Smooth muscle cell (in vitro differentiated cells): Measurements from ENCODE around the gene ACSL6. TPM values are rescaled to one million over a fixed set of nuclear protein-coding genes. Genes with fewer than 3 reads are reported as not detected.

Experiments used
- DNase-seq: peaks from one replicate; lab custom pipeline; 2025; ENCODE audit not compliant: unreplicated experiment; lab: John Stamatoyannopoulos, UW
- H2AFZ ChIP-seq: fragments of 200-600 bp; sonication (generic); 2 replicates; pipeline ENCODE4 v1.6.0; 2016; ENCODE audit warnings: antibody characterized with exemption, low read depth, mild to moderate bottlenecking
- H3F3A ChIP-seq: fragments of 200-600 bp; sonication (generic); 2 replicates; pipeline ENCODE4 v1.6.0; 2017; ENCODE audit warnings: antibody characterized with exemption, low read depth
- H3K27ac ChIP-seq: fragments of 200-600 bp; sonication (generic); 2 replicates; pipeline ENCODE4 v1.5.1; 2016; ENCODE audit warnings: low read depth, mild to moderate bottlenecking
- H3K27me3 ChIP-seq: fragments of 200-600 bp; sonication (generic); 2 replicates; pipeline ENCODE4 v1.6.1; 2016; ENCODE audit warnings: low read depth, mild to moderate bottlenecking
- H3K36me3 ChIP-seq: fragments of 200-600 bp; sonication (generic); 2 replicates; pipeline ENCODE4 v1.5.1; 2016; ENCODE audit warnings: low read depth
- H3K4me1 ChIP-seq: fragments of 200-600 bp; sonication (generic); 2 replicates; pipeline ENCODE4 v1.5.1; 2016; ENCODE audit warnings: low read depth
- H3K4me2 ChIP-seq: fragments of 200-600 bp; sonication (generic); 2 replicates; pipeline ENCODE4 v1.6.0; 2016; ENCODE audit warnings: mild to moderate bottlenecking
- H3K4me3 ChIP-seq: fragments of 200-600 bp; sonication (generic); 2 replicates; pipeline ENCODE4 v1.5.1; 2016; ENCODE audit warnings: mild to moderate bottlenecking
- H3K79me2 ChIP-seq: fragments of 200-600 bp; sonication (generic); 2 replicates; pipeline ENCODE4 v1.6.0; 2016; ENCODE audit warnings: low read depth, mild to moderate bottlenecking
- H3K9ac ChIP-seq: fragments of 200-600 bp; sonication (generic); 2 replicates; pipeline ENCODE4 v1.6.0; 2016; ENCODE audit warnings: low read depth
- H3K9me3 ChIP-seq: fragments of 200-600 bp; sonication (generic); replicated peaks from 2 replicates; pipeline ENCODE4 v1.5.1; 2016; ENCODE audit warnings: low read depth
- H4K20me1 ChIP-seq: fragments of 200-600 bp; sonication (generic); 2 replicates; pipeline ENCODE4 v1.6.0; 2016; ENCODE audit warnings: low read depth
- CTCF ChIP-seq: fragments of 200-600 bp; sonication (generic); IDR thresholded peaks from 2 replicates; pipeline ENCODE4 v1.5.1; 2017; ENCODE audit warnings: borderline replicate concordance, mild to moderate bottlenecking, antibody characterized with exemption; ENCODE audit not compliant: insufficient read depth, poor library complexity, severe bottlenecking
- WGBS: methylation state at CpG from one replicate; pipeline ENCODE4 v1.1.7; 2016; ENCODE audit warnings: low lambda C conversion rate; 5-methylcytosine and 5-hydroxymethylcytosine counted together
- polyA plus RNA-seq: library from polyadenylated mRNA; unstranded; fragments of >200 nt; fragmentation: Nextera tagmentation; extraction: Ambion mirVana; gene quantifications from 2 replicates; pipeline ENCODE4 v1.2.1, GENCODE V29; 2016
- total RNA-seq: library from RNA; depleted of rRNA; stranded (reverse); fragments of >200 nt; gene quantifications from 2 replicates; pipeline ENCODE4 v1.2.3, GENCODE V29; 2014

Gene ACSL6
- total and polyA plus RNA-seq, 2 experiments from 2014 or later, result not detected

- Histone ChIP-seq H3K4me1 (no peaks in the 10 kb centered on the region), H3K4me3 (no peak overlapping the region), H3K4me2 (no peak overlapping the region), H3K27me3 (peaks cover 7% of the 10 kb centered on the region), H3K79me2 (no peaks in the 10 kb centered on the region), H2AFZ (no peak overlapping the region), H3K36me3 (no peaks in the 10 kb centered on the region), H3K9me3 (no peaks in the 10 kb centered on the region), H3K27ac (no peak overlapping the region), H3F3A (no peaks in the 10 kb centered on the region), H4K20me1 (no peaks in the 10 kb centered on the region), H3K9ac (no peak overlapping the region)
- no peak for DNase-seq
- 69% methylated on average over 4 of the region's 4 CpGs for WGBS
- no peak for TF ChIP-seq CTCF
Observed at GRCh38 chr5:132024117-132024435, 12.6 kb upstream of the ACSL6 start.

GRCh38 chr5:132023258-132024116, 12.0 kb upstream of the ACSL6 start:
- TF ChIP-seq CTCF, result no peak
- no peak overlapping the region for H3K4me3 ChIP-seq
- no peaks in the 10 kb centered on the region for H3K9me3 ChIP-seq
- peaks cover 7% of the 10 kb centered on the region for H3K27me3 ChIP-seq
- H3K9ac ChIP-seq, result no peak overlapping the region
- H3K4me1 ChIP-seq, result no peaks in the 10 kb centered on the region
- H3K27ac ChIP-seq, result no peak overlapping the region
- H2AFZ ChIP-seq, result no peak overlapping the region
- no peak overlapping the region for H3K4me2 ChIP-seq
- no peaks in the 10 kb centered on the region for H3K36me3 ChIP-seq
- H3K79me2 ChIP-seq, result no peaks in the 10 kb centered on the region
- no peaks in the 10 kb centered on the region for H3F3A ChIP-seq
- WGBS, result 69% methylated on average over 5 of the region's 5 CpGs
- DNase-seq, result no peak
- no peaks in the 10 kb centered on the region for H4K20me1 ChIP-seq

GRCh38 chr5:132022737-132023136, 11.3 kb upstream of the ACSL6 start:
- Histone ChIP-seq H3K9ac (no peak overlapping the region), H2AFZ (no peak overlapping the region), H3K27ac (no peak overlapping the region), H3K9me3 (no peaks in the 10 kb centered on the region), H3K27me3 (peaks cover 11% of the 10 kb centered on the region), H3F3A (no peaks in the 10 kb centered on the region), H3K79me2 (no peaks in the 10 kb centered on the region), H4K20me1 (no peaks in the 10 kb centered on the region), H3K4me3 (no peak overlapping the region), H3K4me1 (no peaks in the 10 kb centered on the region), H3K4me2 (no peak overlapping the region), H3K36me3 (no peaks in the 10 kb centered on the region)
- no peak for DNase-seq
- no peak for TF ChIP-seq CTCF
- 76% methylated on average over 2 of the region's 2 CpGs for WGBS

- no peak for TF ChIP-seq CTCF
- H3K4me2 ChIP-seq, result no peak overlapping the region
- H3K27ac ChIP-seq, result no peak overlapping the region
- no peak overlapping the region for H3K4me3 ChIP-seq
- WGBS, result 75% methylated on average over 2 of the region's 2 CpGs
- no peaks in the 10 kb centered on the region for H3K36me3 ChIP-seq
- H3K79me2 ChIP-seq, result no peaks in the 10 kb centered on the region
- no peaks in the 10 kb centered on the region for H3K9me3 ChIP-seq
- no peak overlapping the region for H3K9ac ChIP-seq
- H2AFZ ChIP-seq, result no peak overlapping the region
- no peaks in the 10 kb centered on the region for H4K20me1 ChIP-seq
- no peak for DNase-seq
- H3K4me1 ChIP-seq, result no peaks in the 10 kb centered on the region
- no peaks in the 10 kb centered on the region for H3F3A ChIP-seq
- peaks cover 15% of the 10 kb centered on the region for H3K27me3 ChIP-seq
Observed at GRCh38 chr5:132021654-132022053, 10.2 kb upstream of the ACSL6 start.
